ENCODE results near the gene GPC6.

GPC6 gene

GRCh38 chr13:94352057-94352456, 1125.5 kb downstream of the GPC6 start:
- TF ChIP-seq CTCF (IDR thresholded peaks at IDR 0.05; ENCODE audit: insufficient read depth, low read length, poor library complexity, severe bottlenecking) (no peak), EZH2phosphoT487 (conservative IDR thresholded peaks at IDR 0.05; ENCODE audit: low read length) (no peak)
- H3K9ac ChIP-seq (ENCODE audit: low read length): no peak overlapping the region
- H3K27me3 ChIP-seq (ENCODE audit: low read length): no peaks in the 10 kb centered on the region

DNA sequence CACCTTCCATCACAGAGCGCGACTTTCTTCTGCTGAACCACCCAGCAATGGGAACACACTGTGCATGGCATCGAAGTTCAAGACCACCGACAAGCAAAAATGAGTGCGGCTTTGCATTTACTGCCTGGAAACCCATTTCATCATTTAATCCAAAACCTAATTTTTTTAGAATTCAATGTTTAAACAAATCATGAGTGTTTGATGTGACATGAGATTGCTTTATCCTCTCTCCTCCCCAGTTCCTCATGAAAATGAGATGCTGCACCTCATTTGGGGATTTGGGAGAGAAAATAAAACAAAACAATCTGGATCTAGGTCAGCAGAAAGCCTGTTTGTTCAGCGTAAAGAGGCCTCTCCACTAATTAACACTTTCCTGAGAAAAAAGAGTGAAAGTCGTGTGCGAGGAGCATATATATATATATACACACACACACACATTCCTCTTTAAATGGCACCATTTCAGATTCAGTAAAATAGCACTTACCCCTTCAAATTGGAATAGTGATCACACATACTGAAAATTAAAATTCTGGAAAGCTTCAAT, 1126.6 kb downstream of the GPC6 start:
- Histone ChIP-seq H3K9ac (ENCODE audit: low read length) (no peak overlapping the region), H3K27me3 (ENCODE audit: low read length) (no peaks in the 10 kb centered on the region), H3K79me2 (ENCODE audit: insufficient read depth, low read length) (no peaks in the 10 kb centered on the region), H3F3A (ENCODE audit: insufficient read depth) (no peaks in the 10 kb centered on the region), H3K27ac (ENCODE audit: low read depth, low read length) (no peak overlapping the region), H3K9me2 (replicated peaks; ENCODE audit: insufficient read depth, low read length) (no peaks in the 10 kb centered on the region), H3K9me3 (ENCODE audit: insufficient read depth, low read length) (no peaks in the 10 kb centered on the region), H3K4me3 (ENCODE audit: insufficient read depth, low read length, poor library complexity, severe bottlenecking) (no peak overlapping the region), H2AFZ (ENCODE audit: low read depth, low read length, severe bottlenecking) (no peak overlapping the region), H3K36me3 (ENCODE audit: low read length) (no peaks in the 10 kb centered on the region), H3K4me2 (ENCODE audit: low read depth, low read length, poor library complexity, severe bottlenecking) (no peak overlapping the region), H4K20me1 (ENCODE audit: low read depth, low read length) (no peaks in the 10 kb centered on the region)
- TF ChIP-seq EZH2phosphoT487 (conservative IDR thresholded peaks at IDR 0.05; ENCODE audit: low read length) (no peak), CTCF (IDR thresholded peaks at IDR 0.05; ENCODE audit: insufficient read depth, low read length, poor library complexity, severe bottlenecking) (no peak)

More at GRCh38 chr13:94352057-94352456, 1125.5 kb downstream of the GPC6 start:
- Histone ChIP-seq H3K9me2 (replicated peaks; ENCODE audit: insufficient read depth, low read length) (no peaks in the 10 kb centered on the region), H3K4me3 (ENCODE audit: insufficient read depth, low read length, poor library complexity, severe bottlenecking) (no peak overlapping the region), H3K79me2 (ENCODE audit: insufficient read depth, low read length) (no peaks in the 10 kb centered on the region), H4K20me1 (ENCODE audit: low read depth, low read length) (no peaks in the 10 kb centered on the region), H3K4me2 (ENCODE audit: low read depth, low read length, poor library complexity, severe bottlenecking) (no peak overlapping the region), H3K36me3 (ENCODE audit: low read length) (no peaks in the 10 kb centered on the region), H3F3A (ENCODE audit: insufficient read depth) (no peaks in the 10 kb centered on the region), H3K27ac (ENCODE audit: low read depth, low read length) (no peak overlapping the region), H2AFZ (ENCODE audit: low read depth, low read length, severe bottlenecking) (no peak overlapping the region), H3K9me3 (ENCODE audit: insufficient read depth, low read length) (no peaks in the 10 kb centered on the region)

- Histone ChIP-seq H3F3A (ENCODE audit: insufficient read depth) (no peaks in the 10 kb centered on the region), H3K4me2 (ENCODE audit: low read depth, low read length, poor library complexity, severe bottlenecking) (no peak overlapping the region), H3K79me2 (ENCODE audit: insufficient read depth, low read length) (no peaks in the 10 kb centered on the region), H3K9ac (ENCODE audit: low read length) (no peak overlapping the region), H3K9me3 (ENCODE audit: insufficient read depth, low read length) (no peaks in the 10 kb centered on the region), H3K27me3 (ENCODE audit: low read length) (no peaks in the 10 kb centered on the region), H3K4me3 (ENCODE audit: insufficient read depth, low read length, poor library complexity, severe bottlenecking) (no peak overlapping the region), H3K27ac (ENCODE audit: low read depth, low read length) (no peak overlapping the region), H3K36me3 (ENCODE audit: low read length) (no peaks in the 10 kb centered on the region), H4K20me1 (ENCODE audit: low read depth, low read length) (no peaks in the 10 kb centered on the region), H2AFZ (ENCODE audit: low read depth, low read length, severe bottlenecking) (no peak overlapping the region), H3K9me2 (replicated peaks; ENCODE audit: insufficient read depth, low read length) (no peaks in the 10 kb centered on the region)
- TF ChIP-seq CTCF (IDR thresholded peaks at IDR 0.05; ENCODE audit: insufficient read depth, low read length, poor library complexity, severe bottlenecking): no peak
- no peak for TF ChIP-seq EZH2phosphoT487 (conservative IDR thresholded peaks at IDR 0.05; ENCODE audit: low read length)
Measured at GRCh38 chr13:94359875-94360274, 1133.3 kb downstream of the GPC6 start.
